ENCODE measurements around the gene ADGRB3. TPM values are rescaled to one million over a fixed set of nuclear protein-coding genes. Genes with fewer than 3 reads are reported as not detected.

ADGRB3 gene
- polyA plus RNA-seq, 1 experiment = 0.12 TPM

GRCh38 chr6:69138893-69139494 is 503.9 kb downstream of the ADGRB3 start:
- Histone ChIP-seq H3K36me3 (ENCODE audit: control insufficient read depth, insufficient read depth, low read length) (no peaks in the 10 kb centered on the region), H3K4me3 (ENCODE audit: low read depth, low read length) (no peak overlapping the region), H3K27me3 (ENCODE audit: control insufficient read depth, insufficient read depth, low read length) (no peaks in the 10 kb centered on the region)
- DNase-seq (ENCODE audit: low read depth) = no peak
- TF ChIP-seq CTCF (IDR thresholded peaks at IDR 0.05; ENCODE audit: insufficient read depth, low read depth, low read length) = no peak
- ChIA-PET CTCF (no interaction called here), POLR2A (no interaction called here)

GRCh38 chr6:69145062-69145461 is 510.0 kb downstream of the ADGRB3 start:
- no peak for DNase-seq (ENCODE audit: low read depth)
- TF ChIP-seq CTCF (IDR thresholded peaks at IDR 0.05; ENCODE audit: insufficient read depth, low read depth, low read length) = no peak
- H3K27me3 ChIP-seq (ENCODE audit: control insufficient read depth, insufficient read depth, low read length) = no peaks in the 10 kb centered on the region
- CTCF ChIA-PET = no interaction called here
- no peak overlapping the region for H3K4me3 ChIP-seq (ENCODE audit: low read depth, low read length)
- H3K36me3 ChIP-seq (ENCODE audit: control insufficient read depth, insufficient read depth, low read length) = no peaks in the 10 kb centered on the region
- POLR2A ChIA-PET = no interaction called here

- Histone ChIP-seq H3K27me3 (ENCODE audit: control insufficient read depth, insufficient read depth, low read length) (no peaks in the 10 kb centered on the region; the same call in 1 of the 2 replicates), H3K36me3 (ENCODE audit: control insufficient read depth, insufficient read depth, low read length) (no peaks in the 10 kb centered on the region), H3K4me3 (ENCODE audit: low read depth, low read length) (no peak overlapping the region)
- POLR2A ChIA-PET = no interaction called here
- TF ChIP-seq CTCF (IDR thresholded peaks at IDR 0.05; ENCODE audit: insufficient read depth, low read depth, low read length) = no peak
- DNase-seq (ENCODE audit: low read depth) = no peak
- CTCF ChIA-PET = interaction anchor here (0.5 to 1.1 kb wide), 2 partner anchors 8 to 919 kb away, joined by 3 to 4 read pairs; no protein-coding TSS in a partner anchor
These were observed 511.3 kb downstream of the ADGRB3 start for GRCh38 chr6:69146385-69146784.

- TF ChIP-seq CTCF (IDR thresholded peaks at IDR 0.05; ENCODE audit: insufficient read depth, low read depth, low read length) = 0 out of 2 replicates have a peak, but pooled peaks have one; percentile 13
- no peak overlapping the region for H3K4me3 ChIP-seq (ENCODE audit: low read depth, low read length)
- H3K27me3 ChIP-seq (ENCODE audit: control insufficient read depth, insufficient read depth, low read length) = no peaks in the 10 kb centered on the region; the same call in 1 of the 2 replicates
- CTCF ChIA-PET = interaction anchor here (0.6 to 0.8 kb wide), 3 partner anchors 9 to 213 kb away, joined by 3 to 4 read pairs (median 3); no protein-coding TSS in a partner anchor
- POLR2A ChIA-PET = no interaction called here
- no peaks in the 10 kb centered on the region for H3K36me3 ChIP-seq (ENCODE audit: control insufficient read depth, insufficient read depth, low read length)
- DNase-seq (ENCODE audit: low read depth) = no peak
These were observed 520.4 kb downstream of the ADGRB3 start for GRCh38 chr6:69155467-69155866.

- Histone ChIP-seq H3K36me3 (ENCODE audit: control insufficient read depth, insufficient read depth, low read length) (no peaks in the 10 kb centered on the region), H3K27me3 (ENCODE audit: control insufficient read depth, insufficient read depth, low read length) (no peaks in the 10 kb centered on the region), H3K4me3 (ENCODE audit: low read depth, low read length) (no peak overlapping the region)
- TF ChIP-seq CTCF (IDR thresholded peaks at IDR 0.05; ENCODE audit: insufficient read depth, low read depth, low read length) = no peak
- ChIA-PET POLR2A (no interaction called here), CTCF (interaction anchor here (0.6 kb wide), 1 partner anchor 973 kb away, joined by 3 read pairs; no protein-coding TSS in a partner anchor)
- DNase-seq (ENCODE audit: low read depth) = no peak
These were observed 527.7 kb downstream of the ADGRB3 start for GRCh38 chr6:69162811-69163210.
